DND-41 (cell line): ENCODE data around the gene CPPED1.

ENCODE experiments used
- ATAC-seq: fragments of 200-7000 bp; cut with Tn5 transposase; 3 replicates; pipeline ENCODE4 v1.9.1; 2021; ENCODE audit warnings: low read depth; ENCODE audit not compliant: insufficient read depth
- DNase-seq: peaks from one replicate; pipeline ENCODE4 v3.0.0-alpha.2; 2020
- H2AFZ ChIP-seq: 2 replicates; pipeline ENCODE4 v1.6.0; 2012; ENCODE audit warnings: low read depth, low read length
- H3K27ac ChIP-seq: 2 replicates; pipeline ENCODE4 v1.5.1; 2012; ENCODE audit warnings: low read length, inconsistent platforms
- H3K27me3 ChIP-seq: fragments of 200-600 bp; sonication (generic); 2 replicates; pipeline ENCODE4 v1.6.0; 2012; ENCODE audit warnings: low read length, mild to moderate bottlenecking, inconsistent platforms; ENCODE audit not compliant: insufficient read depth, poor library complexity
- H3K36me3 ChIP-seq: 2 replicates; pipeline ENCODE4 v1.5.1; 2012; ENCODE audit warnings: low read length, inconsistent platforms; ENCODE audit not compliant: insufficient read depth
- H3K4me1 ChIP-seq: 2 replicates; pipeline ENCODE4 v1.5.1; 2012; ENCODE audit warnings: mild to moderate bottlenecking, low read length; ENCODE audit not compliant: insufficient read depth
- H3K4me2 ChIP-seq: 2 replicates; pipeline ENCODE4 v1.6.0; 2012; ENCODE audit warnings: mild to moderate bottlenecking, moderate library complexity, low read length, inconsistent platforms; ENCODE audit not compliant: insufficient read depth
- H3K4me3 ChIP-seq, 2 experiments: fragments of 200-600 bp in 1 of 2; shearing (Covaris generic) in 1 of 2; 2 replicates each; pipeline ENCODE4 v1.5.1; 2012 to 2016; ENCODE audit warnings: inconsistent platforms in 2 of 2, low read length in 2 of 2, mild to moderate bottlenecking in 2 of 2, low read depth in 1 of 2, moderate library complexity in 1 of 2
- H3K79me2 ChIP-seq: 2 replicates; pipeline ENCODE4 v1.6.0; 2012; ENCODE audit warnings: low read length, inconsistent platforms; ENCODE audit not compliant: insufficient read depth
- H3K9ac ChIP-seq: 2 replicates; pipeline ENCODE4 v1.6.0; 2012; ENCODE audit warnings: low read depth, mild to moderate bottlenecking, inconsistent platforms, low read length, moderate library complexity
- H3K9me3 ChIP-seq: 2 replicates; pipeline ENCODE4 v1.5.1; 2012; ENCODE audit warnings: low read length, moderate library complexity, mild to moderate bottlenecking, inconsistent platforms; ENCODE audit not compliant: insufficient read depth, severe bottlenecking
- H4K20me1 ChIP-seq: 2 replicates; pipeline ENCODE4 v1.6.0; 2012; ENCODE audit warnings: low read length; ENCODE audit not compliant: insufficient read depth
- CTCF ChIP-seq: IDR thresholded peaks from 2 replicates; pipeline ENCODE4 v1.5.1; 2012; ENCODE audit warnings: borderline replicate concordance, low read length, moderate library complexity, mild to moderate bottlenecking; ENCODE audit not compliant: poor library complexity, severe bottlenecking; ENCODE audit errors: extremely low read depth
- EZH2 ChIP-seq: IDR thresholded peaks from 3 replicates; pipeline ENCODE4 v1.6.1; 2012; ENCODE audit warnings: borderline replicate concordance, low read depth, mild to moderate bottlenecking, moderate library complexity, low read length, inconsistent platforms; ENCODE audit not compliant: severe bottlenecking

The CPPED1 gene

GRCh38 chr16:12620150-12620549 is 183.5 kb downstream of the CPPED1 start:
- DNase-seq (no peak), ATAC-seq (no peak)
- no peak for TF ChIP-seq CTCF
- no peak for TF ChIP-seq EZH2
- no peak overlapping the region for H3K27ac ChIP-seq
- no peak overlapping the region for H3K4me2 ChIP-seq
- H3K79me2 ChIP-seq = no peaks in the 10 kb centered on the region
- no peaks in the 10 kb centered on the region for H4K20me1 ChIP-seq
- no peaks in the 10 kb centered on the region for H3K4me1 ChIP-seq
- H3K27me3 ChIP-seq = no peaks in the 10 kb centered on the region
- no peaks in the 10 kb centered on the region for H3K36me3 ChIP-seq
- H3K9ac ChIP-seq = no peak overlapping the region
- no peak overlapping the region for H2AFZ ChIP-seq
- H3K4me3 ChIP-seq = no peak overlapping the region
- H3K9me3 ChIP-seq = no peaks in the 10 kb centered on the region

GRCh38 chr16:12618515-12618914 is 185.2 kb downstream of the CPPED1 start:
- Histone ChIP-seq H3K36me3 (no peaks in the 10 kb centered on the region), H3K27ac (no peak overlapping the region), H3K27me3 (no peaks in the 10 kb centered on the region), H3K9ac (no peak overlapping the region), H3K79me2 (no peaks in the 10 kb centered on the region), H2AFZ (no peak overlapping the region), H3K9me3 (no peaks in the 10 kb centered on the region), H3K4me3 (no peak overlapping the region), H3K4me1 (peaks cover 2% of the 10 kb centered on the region), H4K20me1 (no peaks in the 10 kb centered on the region), H3K4me2 (no peak overlapping the region)
- DNase-seq (no peak), ATAC-seq (no peak)
- TF ChIP-seq EZH2 (no peak), CTCF (no peak)

- ATAC-seq = no peak
- H3K27ac ChIP-seq = no peak overlapping the region
- no peaks in the 10 kb centered on the region for H3K27me3 ChIP-seq
- H3K4me3 ChIP-seq = no peak overlapping the region
- H2AFZ ChIP-seq = no peak overlapping the region
- no peak overlapping the region for H3K9ac ChIP-seq
- no peak overlapping the region for H3K4me2 ChIP-seq
- peaks cover 11% of the 10 kb centered on the region for H3K4me1 ChIP-seq
- H4K20me1 ChIP-seq = no peaks in the 10 kb centered on the region
- H3K36me3 ChIP-seq = no peaks in the 10 kb centered on the region
- H3K79me2 ChIP-seq = no peaks in the 10 kb centered on the region
- no peak for DNase-seq
- TF ChIP-seq CTCF (no peak), EZH2 (no peak)
- H3K9me3 ChIP-seq = no peaks in the 10 kb centered on the region
Observed at GRCh38 chr16:12617401-12617819, 186.3 kb downstream of the CPPED1 start.

- no peak overlapping the region for H3K4me2 ChIP-seq
- H3K4me3 ChIP-seq = no peak overlapping the region
- TF ChIP-seq EZH2 (no peak), CTCF (no peak)
- peaks cover 11% of the 10 kb centered on the region for H3K4me1 ChIP-seq
- no peak overlapping the region for H2AFZ ChIP-seq
- H3K36me3 ChIP-seq = no peaks in the 10 kb centered on the region
- DNase-seq = no peak
- ATAC-seq = no peak
- no peaks in the 10 kb centered on the region for H4K20me1 ChIP-seq
- no peak overlapping the region for H3K27ac ChIP-seq
- no peaks in the 10 kb centered on the region for H3K9me3 ChIP-seq
- H3K9ac ChIP-seq = no peak overlapping the region
- H3K27me3 ChIP-seq = no peaks in the 10 kb centered on the region
- H3K79me2 ChIP-seq = no peaks in the 10 kb centered on the region
Observed at GRCh38 chr16:12614662-12615278, 188.9 kb downstream of the CPPED1 start.
